HG03139 (cell line): Measurements from ENCODE around the gene TMEM129.

ENCODE experiments used
- ATAC-seq: cut with Tn5 transposase; IDR thresholded peaks from one replicate; pipeline ENCODE4 v1.9.1; 2021; ENCODE audit not compliant: unreplicated experiment

The TMEM129 gene

GRCh38 chr4:1745165-1745564 lies 24.0 kb upstream of the TMEM129 start:
- ATAC-seq, result no peak

- ATAC-seq, result no peak
Measured at GRCh38 chr4:1744552-1744951, 23.4 kb upstream of the TMEM129 start.

GRCh38 chr4:1743975-1744374 lies 22.9 kb upstream of the TMEM129 start:
- ATAC-seq, result no peak

- ATAC-seq, result no peak
Measured at GRCh38 chr4:1743551-1743950, 22.4 kb upstream of the TMEM129 start.

- no peak for ATAC-seq
Measured at GRCh38 chr4:1741208-1741607, 20.1 kb upstream of the TMEM129 start.

- ATAC-seq, result no peak
Measured at GRCh38 chr4:1740021-1740545, 19.0 kb upstream of the TMEM129 start.

GRCh38 chr4:1739358-1739757 lies 18.2 kb upstream of the TMEM129 start:
- no peak for ATAC-seq

GRCh38 chr4:1738410-1738809 lies 17.3 kb upstream of the TMEM129 start:
- no peak for ATAC-seq

- no peak for ATAC-seq
Measured at GRCh38 chr4:1737666-1738065, 16.5 kb upstream of the TMEM129 start.

- no peak for ATAC-seq
Measured at GRCh38 chr4:1736812-1737211, 15.7 kb upstream of the TMEM129 start.

GRCh38 chr4:1735215-1735614 lies 14.1 kb upstream of the TMEM129 start:
- ATAC-seq, result no peak

GRCh38 chr4:1732911-1733310 lies 11.8 kb upstream of the TMEM129 start:
- no peak for ATAC-seq

- ATAC-seq, result no peak
Measured at GRCh38 chr4:1731180-1731579, 10.1 kb upstream of the TMEM129 start.

GRCh38 chr4:1730532-1731135 lies 9.5 kb upstream of the TMEM129 start:
- ATAC-seq, result no peak

GRCh38 chr4:1728061-1728980 lies 7.2 kb upstream of the TMEM129 start:
- no peak for ATAC-seq

GRCh38 chr4:1727117-1728031 lies 6.3 kb upstream of the TMEM129 start:
- ATAC-seq, result no peak

GRCh38 chr4:1726146-1726934 lies 5.2 kb upstream of the TMEM129 start:
- no peak for ATAC-seq

GRCh38 chr4:1725521-1725920 lies 4.4 kb upstream of the TMEM129 start:
- ATAC-seq, result no peak

GRCh38 chr4:1723131-1723801 lies 2.1 kb upstream of the TMEM129 start:
- ATAC-seq, result no peak
